ENCODE measurements around the gene MSRB3. TPM values are rescaled to one million over a fixed set of nuclear protein-coding genes. Genes with fewer than 3 reads are reported as not detected.

MSRB3 gene
- total RNA-seq, 1 donor from 2014 or later: 8.3 TPM

DNA sequence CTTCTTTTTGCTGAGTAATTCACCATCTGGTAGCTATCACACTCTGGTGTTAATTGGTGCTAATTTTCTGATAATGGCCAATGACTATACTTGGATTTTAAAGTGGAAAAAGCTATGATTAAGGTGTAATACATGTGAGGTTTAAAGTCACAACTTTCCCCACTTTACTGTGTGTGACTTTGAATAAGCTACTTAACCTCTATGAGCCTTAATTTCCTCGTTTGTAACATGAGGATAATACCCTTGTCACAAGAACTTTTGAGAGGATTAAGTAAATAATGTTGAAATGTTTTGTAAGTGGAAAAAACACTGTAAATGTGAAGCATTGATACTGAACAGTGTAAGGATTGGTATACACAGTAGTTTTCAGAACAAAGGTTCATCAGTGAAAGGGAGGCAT lies 65.3 kb downstream of the MSRB3 start:
- TF ChIP-seq, protein P1, sequence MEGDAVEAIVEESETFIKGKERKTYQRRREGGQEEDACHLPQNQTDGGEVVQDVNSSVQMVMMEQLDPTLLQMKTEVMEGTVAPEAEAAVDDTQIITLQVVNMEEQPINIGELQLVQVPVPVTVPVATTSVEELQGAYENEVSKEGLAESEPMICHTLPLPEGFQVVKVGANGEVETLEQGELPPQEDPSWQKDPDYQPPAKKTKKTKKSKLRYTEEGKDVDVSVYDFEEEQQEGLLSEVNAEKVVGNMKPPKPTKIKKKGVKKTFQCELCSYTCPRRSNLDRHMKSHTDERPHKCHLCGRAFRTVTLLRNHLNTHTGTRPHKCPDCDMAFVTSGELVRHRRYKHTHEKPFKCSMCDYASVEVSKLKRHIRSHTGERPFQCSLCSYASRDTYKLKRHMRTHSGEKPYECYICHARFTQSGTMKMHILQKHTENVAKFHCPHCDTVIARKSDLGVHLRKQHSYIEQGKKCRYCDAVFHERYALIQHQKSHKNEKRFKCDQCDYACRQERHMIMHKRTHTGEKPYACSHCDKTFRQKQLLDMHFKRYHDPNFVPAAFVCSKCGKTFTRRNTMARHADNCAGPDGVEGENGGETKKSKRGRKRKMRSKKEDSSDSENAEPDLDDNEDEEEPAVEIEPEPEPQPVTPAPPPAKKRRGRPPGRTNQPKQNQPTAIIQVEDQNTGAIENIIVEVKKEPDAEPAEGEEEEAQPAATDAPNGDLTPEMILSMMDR (conservative IDR thresholded peaks at IDR 0.05): no peak
- H3K36me3 Mint-ChIP-seq (ENCODE audit: low read depth): peaks cover 2% of the 10 kb centered on the region
- no peaks in the 10 kb centered on the region for H3K9me3 Mint-ChIP-seq
- no peaks in the 10 kb centered on the region for H3K27me3 Mint-ChIP-seq (ENCODE audit: low read depth)
- H3K4me3 Mint-ChIP-seq: no peak overlapping the region
- H3K4me1 Mint-ChIP-seq: peaks cover 6% of the 10 kb centered on the region
- H3K27ac Mint-ChIP-seq (ENCODE audit: unreplicated experiment): no peak overlapping the region
- no peak for DNase-seq (ENCODE audit: low read depth, low spot score)

DNA sequence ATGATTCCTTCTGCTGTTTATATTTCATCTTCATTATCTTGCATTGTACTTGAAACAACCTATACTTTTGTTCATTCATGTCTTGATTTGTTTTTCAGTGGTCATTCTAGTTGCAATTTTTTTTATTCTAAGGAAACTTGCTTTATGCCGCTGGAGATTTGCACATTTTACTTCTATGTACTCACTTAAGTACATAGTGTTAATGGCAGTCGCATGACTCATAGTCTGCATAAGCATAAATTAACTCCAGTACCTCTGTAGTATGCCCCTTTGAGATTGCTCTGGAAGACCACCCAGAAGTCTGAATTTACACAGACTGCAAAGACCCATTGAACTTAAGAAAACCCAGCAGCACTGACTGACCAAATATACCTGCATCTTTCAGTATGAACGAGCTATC lies 77.0 kb downstream of the MSRB3 start:
- H3K36me3 Mint-ChIP-seq (ENCODE audit: low read depth): peaks cover 2% of the 10 kb centered on the region
- no peak overlapping the region for H3K27ac Mint-ChIP-seq (ENCODE audit: unreplicated experiment)
- H3K27me3 Mint-ChIP-seq (ENCODE audit: low read depth): no peaks in the 10 kb centered on the region
- H3K4me3 Mint-ChIP-seq: no peak overlapping the region
- TF ChIP-seq, protein P1 (conservative IDR thresholded peaks at IDR 0.05): no peak
- DNase-seq (ENCODE audit: low read depth, low spot score): no peak
- H3K4me1 Mint-ChIP-seq: peaks cover 4% of the 10 kb centered on the region
- H3K9me3 Mint-ChIP-seq: peaks cover 10% of the 10 kb centered on the region

DNA sequence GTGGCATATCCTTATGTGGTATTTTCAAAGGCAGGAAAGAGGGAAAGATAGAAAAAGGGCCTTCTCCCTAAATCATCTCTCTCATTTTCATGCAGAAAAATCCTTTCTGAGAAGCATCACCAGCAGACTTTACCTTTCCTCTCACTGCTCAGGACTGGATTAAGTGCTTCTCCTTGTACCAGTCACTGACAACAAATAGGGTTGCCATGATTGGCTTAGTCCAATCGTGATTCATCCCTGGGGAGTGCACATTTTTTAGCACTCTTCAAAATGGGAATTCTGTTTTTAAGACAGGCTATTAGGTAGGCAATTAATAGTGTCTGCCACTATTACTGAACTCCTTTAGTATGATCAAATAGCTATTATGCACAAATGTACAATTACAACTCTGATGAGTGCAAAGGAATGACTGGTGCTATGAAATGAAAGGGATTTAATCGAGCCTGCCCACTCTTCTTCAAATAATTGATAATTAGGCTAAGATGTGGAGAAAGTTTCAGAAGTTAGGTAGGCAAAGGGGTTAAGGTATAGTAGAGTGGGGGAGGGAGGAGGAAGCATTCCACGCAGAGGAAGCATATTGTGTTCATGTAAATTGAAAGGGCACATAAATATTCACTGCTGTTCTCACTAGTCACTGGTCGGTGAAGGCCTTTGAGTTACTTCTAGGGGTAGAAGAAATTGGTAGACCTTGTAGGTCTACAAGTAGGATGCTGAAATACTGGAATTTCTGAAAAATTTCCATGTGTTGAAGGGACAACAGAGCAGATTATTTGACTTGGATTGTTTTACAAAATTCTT lies 84.0 kb downstream of the MSRB3 start:
- no peaks in the 10 kb centered on the region for H3K9me3 Mint-ChIP-seq
- H3K36me3 Mint-ChIP-seq (ENCODE audit: low read depth): no peaks in the 10 kb centered on the region
- H3K4me3 Mint-ChIP-seq: no peak overlapping the region
- no peak for DNase-seq (ENCODE audit: low read depth, low spot score)
- TF ChIP-seq, protein P1 (conservative IDR thresholded peaks at IDR 0.05): no peak
- H3K4me1 Mint-ChIP-seq: peaks cover 9% of the 10 kb centered on the region
- no peak overlapping the region for H3K27ac Mint-ChIP-seq (ENCODE audit: unreplicated experiment)
- H3K27me3 Mint-ChIP-seq (ENCODE audit: low read depth): no peaks in the 10 kb centered on the region

DNA sequence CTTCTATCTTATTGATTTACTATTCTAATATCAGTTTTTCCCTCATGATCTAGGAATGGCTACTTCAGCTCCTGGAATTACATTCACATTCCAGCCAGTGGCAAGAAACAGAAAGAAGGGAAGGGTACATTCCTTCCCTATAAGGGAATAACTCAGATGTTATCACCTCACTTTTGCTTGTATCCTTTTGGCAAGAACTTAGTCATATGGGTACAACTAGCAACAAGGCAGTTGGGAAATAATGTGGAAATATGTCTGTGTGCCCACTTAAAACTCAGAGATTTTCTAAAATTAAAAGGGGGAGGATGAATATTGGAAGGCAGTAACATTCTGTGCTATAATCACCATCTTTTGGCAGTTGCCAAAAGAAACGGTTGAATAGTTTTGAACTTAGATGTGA lies 85.6 kb downstream of the MSRB3 start:
- H3K4me3 Mint-ChIP-seq: no peak overlapping the region
- DNase-seq (ENCODE audit: low read depth, low spot score): no peak
- H3K27me3 Mint-ChIP-seq (ENCODE audit: low read depth): no peaks in the 10 kb centered on the region
- H3K36me3 Mint-ChIP-seq (ENCODE audit: low read depth): no peaks in the 10 kb centered on the region
- TF ChIP-seq, protein P1 (conservative IDR thresholded peaks at IDR 0.05): no peak
- H3K4me1 Mint-ChIP-seq: peaks cover 9% of the 10 kb centered on the region
- no peak overlapping the region for H3K27ac Mint-ChIP-seq (ENCODE audit: unreplicated experiment)
- no peaks in the 10 kb centered on the region for H3K9me3 Mint-ChIP-seq

DNA sequence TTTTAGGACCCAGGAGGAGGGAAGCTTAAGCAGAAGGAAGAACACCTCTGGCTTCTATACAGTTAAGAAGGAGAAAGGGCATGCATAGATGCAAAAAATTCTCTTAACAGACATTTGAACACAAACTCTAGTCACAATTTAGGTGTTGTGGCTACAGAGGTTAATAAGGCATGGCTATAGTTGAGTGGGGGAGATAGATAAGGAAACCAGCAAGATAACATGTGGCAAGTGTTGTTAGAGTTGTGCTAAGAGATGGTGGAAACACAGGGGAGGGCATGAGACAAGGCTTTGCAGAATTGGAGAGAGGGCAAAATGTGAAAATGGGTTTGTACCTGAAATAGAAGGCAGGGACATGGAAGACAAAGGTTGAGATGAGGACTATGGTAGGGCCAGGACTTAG lies 88.9 kb downstream of the MSRB3 start:
- no peaks in the 10 kb centered on the region for H3K36me3 Mint-ChIP-seq (ENCODE audit: low read depth)
- H3K4me1 Mint-ChIP-seq: peaks cover 8% of the 10 kb centered on the region
- no peak overlapping the region for H3K4me3 Mint-ChIP-seq
- H3K9me3 Mint-ChIP-seq: no peaks in the 10 kb centered on the region
- no peak for DNase-seq (ENCODE audit: low read depth, low spot score)
- H3K27ac Mint-ChIP-seq (ENCODE audit: unreplicated experiment): no peak overlapping the region
- H3K27me3 Mint-ChIP-seq (ENCODE audit: low read depth): no peaks in the 10 kb centered on the region
- TF ChIP-seq, protein P1 (conservative IDR thresholded peaks at IDR 0.05): no peak

Data from neural crest cell (in vitro differentiated cells).